GM12891 (cell line): ENCODE results near the gene TNFSF10.

Experiments
- PAX5 ChIP-seq: IDR thresholded peaks from 2 replicates; pipeline ENCODE4 v1.6.1; 2011; ENCODE audit warnings: low read length, moderate library complexity, mild to moderate bottlenecking; ENCODE audit not compliant: insufficient read depth, severe bottlenecking
- POLR2A ChIP-seq: IDR thresholded peaks from 2 replicates; pipeline ENCODE4 v1.6.1; 2011; ENCODE audit warnings: low read depth, low read length, control low read depth
- POLR2AphosphoS5 ChIP-seq: IDR thresholded peaks from 2 replicates; pipeline ENCODE4 v1.6.1; 2011; ENCODE audit warnings: low read depth, low read length, control low read depth
- SPI1 ChIP-seq: IDR thresholded peaks from 2 replicates; pipeline ENCODE4 v1.6.1; 2011; ENCODE audit warnings: low read depth, low read length, control low read depth
- TAF1 ChIP-seq: IDR thresholded peaks from 2 replicates; pipeline ENCODE4 v1.6.1; 2011; ENCODE audit warnings: low read depth, low read length, control low read depth

- TF ChIP-seq POLR2AphosphoS5: peak; percentile 93
- TF ChIP-seq POLR2A: peak; percentile 93
- no peak for TF ChIP-seq PAX5
- peak; percentile 76 for TF ChIP-seq TAF1
- peak; percentile 85 for TF ChIP-seq SPI1
Measured at GRCh38 chr3:172522871-172523818, at the start of gene TNFSF10.
